ENCODE measurements around the gene CDK12. TPM values are rescaled to one million over a fixed set of nuclear protein-coding genes. Genes with fewer than 3 reads are reported as not detected.
"Not testable (repeated sequence)": the region's sequence is repeated elsewhere in the genome, so short reads cannot be mapped to it uniquely, and the experiment has no call there.

CDK12 gene
- total RNA-seq, 1 donor from 2014 or later = 43.0 TPM

- DNase-seq (ENCODE audit: low spot score) = no peak
- TF ChIP-seq CTCF (IDR thresholded peaks at IDR 0.05) = no peak
- H3K4me3 Mint-ChIP-seq (ENCODE audit: unreplicated experiment) = no peak overlapping the region
- H3K36me3 Mint-ChIP-seq (ENCODE audit: low read depth) = peaks cover 15% of the 10 kb centered on the region
- no peaks in the 10 kb centered on the region for H3K4me1 Mint-ChIP-seq (ENCODE audit: low read depth)
- no peaks in the 10 kb centered on the region for H3K27me3 Mint-ChIP-seq (ENCODE audit: low read depth)
- H3K9me3 Mint-ChIP-seq (ENCODE audit: low read depth) = no peaks in the 10 kb centered on the region
- H3K27ac Mint-ChIP-seq (ENCODE audit: unreplicated experiment) = no peak overlapping the region
These were observed 72.6 kb downstream of the CDK12 start for GRCh38 chr17:39533891-39534290.

DNA sequence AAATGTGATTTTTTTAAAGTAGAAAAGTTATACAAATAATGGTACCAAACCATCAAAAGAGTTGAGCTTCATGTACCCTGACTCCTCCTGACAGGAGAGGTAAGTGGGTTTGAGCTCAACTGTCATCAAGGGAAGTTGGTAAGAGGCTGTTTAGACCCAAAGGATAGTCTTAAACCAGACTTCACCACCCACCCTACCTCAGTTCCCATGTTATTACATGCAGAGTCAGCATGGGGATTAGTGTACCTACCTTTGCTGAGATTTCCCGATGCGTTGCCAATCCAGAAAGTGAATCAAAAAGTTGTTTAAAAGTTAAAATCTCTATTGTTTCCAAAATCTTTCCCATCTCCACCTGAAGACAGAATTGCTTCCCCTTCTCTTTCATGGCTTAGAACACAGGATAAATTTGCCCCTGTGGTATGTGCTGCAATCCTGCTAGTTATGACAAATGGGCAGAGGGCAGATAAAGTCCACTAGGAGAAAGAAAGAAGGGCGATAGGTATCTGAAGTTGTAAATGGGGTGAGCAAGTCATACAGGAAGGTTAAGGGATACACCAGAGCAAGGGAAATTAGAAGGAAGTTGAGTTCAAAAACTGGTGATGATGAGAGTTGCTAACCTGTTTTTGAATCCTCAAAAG is 73.6 kb downstream of the CDK12 start:
- Mint-ChIP-seq H3K27ac (ENCODE audit: unreplicated experiment) (peak overlapping the region; percentile 13), H3K9me3 (ENCODE audit: low read depth) (no peaks in the 10 kb centered on the region), H3K27me3 (ENCODE audit: low read depth) (no peaks in the 10 kb centered on the region), H3K4me3 (ENCODE audit: unreplicated experiment) (no peak overlapping the region), H3K4me1 (ENCODE audit: low read depth) (no peaks in the 10 kb centered on the region), H3K36me3 (ENCODE audit: low read depth) (peaks cover 15% of the 10 kb centered on the region)
- TF ChIP-seq CTCF (IDR thresholded peaks at IDR 0.05) = no peak
- no peak for DNase-seq (ENCODE audit: low spot score)

DNA sequence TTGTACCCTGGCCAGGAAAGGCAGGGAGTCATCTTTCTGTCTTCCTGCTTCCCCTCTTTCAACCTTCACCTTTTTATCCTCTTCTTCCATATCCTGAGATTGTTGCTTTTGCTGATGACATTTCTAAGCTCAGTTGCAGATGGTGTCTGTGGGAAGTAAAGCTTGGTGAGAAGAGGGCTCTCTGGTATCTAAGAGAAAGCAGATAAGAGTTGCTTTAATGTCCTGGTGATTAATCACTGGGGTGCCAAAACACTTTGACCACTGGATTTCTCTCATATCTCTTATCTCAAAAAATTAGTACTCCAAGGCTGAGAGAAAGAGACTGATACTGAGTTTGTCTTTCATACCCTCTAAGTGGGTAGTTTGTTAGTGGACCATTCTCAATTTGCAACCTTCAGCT is 75.2 kb downstream of the CDK12 start:
- no peaks in the 10 kb centered on the region for H3K4me1 Mint-ChIP-seq (ENCODE audit: low read depth)

GRCh38 chr17:39537364-39537763 is 76.1 kb downstream of the CDK12 start:
- H3K27me3 Mint-ChIP-seq (ENCODE audit: low read depth); H3K27ac Mint-ChIP-seq (ENCODE audit: unreplicated experiment); DNase-seq (ENCODE audit: low spot score); H3K36me3 Mint-ChIP-seq (ENCODE audit: low read depth); H3K4me3 Mint-ChIP-seq (ENCODE audit: unreplicated experiment); H3K4me1 Mint-ChIP-seq (ENCODE audit: low read depth); H3K9me3 Mint-ChIP-seq (ENCODE audit: low read depth): not testable (repeated sequence)

More for the DNA sequence above, 75.2 kb downstream of the CDK12 start:
- Mint-ChIP-seq H3K4me3 (ENCODE audit: unreplicated experiment) (no peak overlapping the region), H3K9me3 (ENCODE audit: low read depth) (no peaks in the 10 kb centered on the region), H3K36me3 (ENCODE audit: low read depth) (peaks cover 9% of the 10 kb centered on the region), H3K27ac (ENCODE audit: unreplicated experiment) (no peak overlapping the region), H3K27me3 (ENCODE audit: low read depth) (no peaks in the 10 kb centered on the region)
- no peak for DNase-seq (ENCODE audit: low spot score)
- TF ChIP-seq CTCF (IDR thresholded peaks at IDR 0.05) = no peak

DNA sequence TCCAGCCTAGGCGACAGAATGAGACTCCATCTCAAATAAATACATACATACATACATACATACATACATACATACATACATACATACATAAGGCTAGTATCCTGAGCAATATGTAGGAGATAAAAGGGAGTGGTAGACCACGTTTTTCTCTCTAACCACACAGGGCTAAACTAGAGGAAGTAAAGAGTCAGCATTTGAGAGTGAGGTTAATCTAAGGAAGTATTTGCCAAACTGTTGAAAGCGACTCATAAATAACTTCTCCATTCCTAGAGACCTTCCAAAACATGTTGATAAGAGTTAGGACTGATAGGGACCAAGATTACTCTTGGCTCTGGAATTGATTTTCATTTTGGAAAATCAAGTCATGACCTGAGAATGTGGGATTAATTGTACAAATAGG is 77.6 kb downstream of the CDK12 start:
- H3K36me3 Mint-ChIP-seq (ENCODE audit: low read depth) = peaks cover 1% of the 10 kb centered on the region
- H3K27me3 Mint-ChIP-seq (ENCODE audit: low read depth) = no peaks in the 10 kb centered on the region
- H3K4me1 Mint-ChIP-seq (ENCODE audit: low read depth) = peaks cover 3% of the 10 kb centered on the region
- DNase-seq (ENCODE audit: low spot score) = no peak
- TF ChIP-seq CTCF (IDR thresholded peaks at IDR 0.05) = no peak
- H3K9me3 Mint-ChIP-seq (ENCODE audit: low read depth) = no peaks in the 10 kb centered on the region
- no peak overlapping the region for H3K27ac Mint-ChIP-seq (ENCODE audit: unreplicated experiment)
- no peak overlapping the region for H3K4me3 Mint-ChIP-seq (ENCODE audit: unreplicated experiment)

- no peak for DNase-seq (ENCODE audit: low spot score)
- H3K36me3 Mint-ChIP-seq (ENCODE audit: low read depth) = peaks cover 3% of the 10 kb centered on the region
- H3K9me3 Mint-ChIP-seq (ENCODE audit: low read depth) = no peaks in the 10 kb centered on the region
- no peaks in the 10 kb centered on the region for H3K27me3 Mint-ChIP-seq (ENCODE audit: low read depth)
- H3K4me1 Mint-ChIP-seq (ENCODE audit: low read depth) = peaks cover 3% of the 10 kb centered on the region
- no peak overlapping the region for H3K4me3 Mint-ChIP-seq (ENCODE audit: unreplicated experiment)
- TF ChIP-seq CTCF (IDR thresholded peaks at IDR 0.05) = no peak
- no peak overlapping the region for H3K27ac Mint-ChIP-seq (ENCODE audit: unreplicated experiment)
These were observed 79.3 kb downstream of the CDK12 start for GRCh38 chr17:39540611-39541010.
